Measurements from ENCODE around the gene PDZD2.

DNA sequence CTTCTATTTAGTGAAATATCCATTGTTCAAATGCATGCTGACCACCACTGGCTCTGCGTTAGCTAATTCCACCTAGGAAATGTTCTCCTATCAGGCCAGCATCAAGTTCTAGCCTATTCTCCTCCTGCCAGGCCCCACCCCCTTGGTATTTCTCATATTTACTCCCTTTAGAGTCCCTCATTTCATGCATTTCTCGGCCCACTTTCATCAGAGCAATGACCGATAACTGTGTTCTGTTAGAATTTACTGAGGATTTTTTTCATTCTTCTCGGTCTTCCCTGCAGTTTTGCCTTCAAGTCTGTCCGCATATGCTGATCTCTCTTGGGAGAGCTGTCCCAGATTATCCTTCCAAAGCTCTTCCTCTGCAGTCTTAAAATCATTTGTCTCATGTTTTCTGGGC is 391.8 kb downstream of the PDZD2 start:
- TF ChIP-seq POLR2AphosphoS5 (IDR thresholded peaks at IDR 0.05; ENCODE audit: low read depth), result no peak
- TF ChIP-seq, protein P1, sequence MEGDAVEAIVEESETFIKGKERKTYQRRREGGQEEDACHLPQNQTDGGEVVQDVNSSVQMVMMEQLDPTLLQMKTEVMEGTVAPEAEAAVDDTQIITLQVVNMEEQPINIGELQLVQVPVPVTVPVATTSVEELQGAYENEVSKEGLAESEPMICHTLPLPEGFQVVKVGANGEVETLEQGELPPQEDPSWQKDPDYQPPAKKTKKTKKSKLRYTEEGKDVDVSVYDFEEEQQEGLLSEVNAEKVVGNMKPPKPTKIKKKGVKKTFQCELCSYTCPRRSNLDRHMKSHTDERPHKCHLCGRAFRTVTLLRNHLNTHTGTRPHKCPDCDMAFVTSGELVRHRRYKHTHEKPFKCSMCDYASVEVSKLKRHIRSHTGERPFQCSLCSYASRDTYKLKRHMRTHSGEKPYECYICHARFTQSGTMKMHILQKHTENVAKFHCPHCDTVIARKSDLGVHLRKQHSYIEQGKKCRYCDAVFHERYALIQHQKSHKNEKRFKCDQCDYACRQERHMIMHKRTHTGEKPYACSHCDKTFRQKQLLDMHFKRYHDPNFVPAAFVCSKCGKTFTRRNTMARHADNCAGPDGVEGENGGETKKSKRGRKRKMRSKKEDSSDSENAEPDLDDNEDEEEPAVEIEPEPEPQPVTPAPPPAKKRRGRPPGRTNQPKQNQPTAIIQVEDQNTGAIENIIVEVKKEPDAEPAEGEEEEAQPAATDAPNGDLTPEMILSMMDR (IDR thresholded peaks at IDR 0.05; ENCODE audit: insufficient read depth, low read length), result no peak
- TF ChIP-seq, protein P2, sequence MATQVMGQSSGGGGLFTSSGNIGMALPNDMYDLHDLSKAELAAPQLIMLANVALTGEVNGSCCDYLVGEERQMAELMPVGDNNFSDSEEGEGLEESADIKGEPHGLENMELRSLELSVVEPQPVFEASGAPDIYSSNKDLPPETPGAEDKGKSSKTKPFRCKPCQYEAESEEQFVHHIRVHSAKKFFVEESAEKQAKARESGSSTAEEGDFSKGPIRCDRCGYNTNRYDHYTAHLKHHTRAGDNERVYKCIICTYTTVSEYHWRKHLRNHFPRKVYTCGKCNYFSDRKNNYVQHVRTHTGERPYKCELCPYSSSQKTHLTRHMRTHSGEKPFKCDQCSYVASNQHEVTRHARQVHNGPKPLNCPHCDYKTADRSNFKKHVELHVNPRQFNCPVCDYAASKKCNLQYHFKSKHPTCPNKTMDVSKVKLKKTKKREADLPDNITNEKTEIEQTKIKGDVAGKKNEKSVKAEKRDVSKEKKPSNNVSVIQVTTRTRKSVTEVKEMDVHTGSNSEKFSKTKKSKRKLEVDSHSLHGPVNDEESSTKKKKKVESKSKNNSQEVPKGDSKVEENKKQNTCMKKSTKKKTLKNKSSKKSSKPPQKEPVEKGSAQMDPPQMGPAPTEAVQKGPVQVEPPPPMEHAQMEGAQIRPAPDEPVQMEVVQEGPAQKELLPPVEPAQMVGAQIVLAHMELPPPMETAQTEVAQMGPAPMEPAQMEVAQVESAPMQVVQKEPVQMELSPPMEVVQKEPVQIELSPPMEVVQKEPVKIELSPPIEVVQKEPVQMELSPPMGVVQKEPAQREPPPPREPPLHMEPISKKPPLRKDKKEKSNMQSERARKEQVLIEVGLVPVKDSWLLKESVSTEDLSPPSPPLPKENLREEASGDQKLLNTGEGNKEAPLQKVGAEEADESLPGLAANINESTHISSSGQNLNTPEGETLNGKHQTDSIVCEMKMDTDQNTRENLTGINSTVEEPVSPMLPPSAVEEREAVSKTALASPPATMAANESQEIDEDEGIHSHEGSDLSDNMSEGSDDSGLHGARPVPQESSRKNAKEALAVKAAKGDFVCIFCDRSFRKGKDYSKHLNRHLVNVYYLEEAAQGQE (IDR thresholded peaks at IDR 0.05; ENCODE audit: insufficient replicate concordance, low read depth), result no peak
- no peak for TF ChIP-seq GABPA (IDR thresholded peaks at IDR 0.05; ENCODE audit: low read depth)

All from HL-60 (cell line).